Measurements from ENCODE around the gene COLGALT1. TPM values are rescaled to one million over a fixed set of nuclear protein-coding genes. Genes with fewer than 3 reads are reported as not detected.
A peak's percentile ranks its signal among the peaks of the same experiment; 100 is the strongest.
"Not testable (repeated sequence)": the region's sequence is repeated elsewhere in the genome, so short reads cannot be mapped to it uniquely, and the experiment has no call there.

Gene COLGALT1
- total RNA-seq, 1 experiment from 2014 or later: 103 TPM

- no peaks in the 10 kb centered on the region for H3K27me3 Mint-ChIP-seq (ENCODE audit: insufficient read depth, unreplicated experiment)
- peaks cover 39% of the 10 kb centered on the region for H3K36me3 Mint-ChIP-seq (ENCODE audit: insufficient read depth, unreplicated experiment)
- CTCF ChIA-PET: interaction anchor here (0.6 to 1.0 kb wide), 9 partner anchors 11 to 343 kb away, joined by 3 to 7 read pairs (median 4); no protein-coding TSS in a partner anchor
- peak; percentile 79 for DNase-seq (ENCODE audit: unreplicated experiment)
- H3K4me1 Mint-ChIP-seq (ENCODE audit: insufficient read depth, unreplicated experiment): peaks cover 22% of the 10 kb centered on the region
- intact Hi-C loops (cut with micrococcal nuclease): loop anchor here (2.0 kb wide), 1 partner anchor 41 kb away; no protein-coding TSS in a partner anchor
- TSS peak; percentile 10 for BruUV-seq (replicated peaks)
- POLR2A ChIA-PET: interaction anchor here (0.7 to 4.7 kb wide), 26 partner anchors 8 to 421 kb away, joined by 3 to 25 read pairs (median 4); partner anchors contain the start of genes BABAM1, CCDC124, MAP1S and MVB12A
- TF ChIP-seq CTCF (IDR thresholded peaks at IDR 0.05; ENCODE audit: unreplicated experiment): no peak
- H3K4me3 Mint-ChIP-seq (ENCODE audit: unreplicated experiment): peak overlapping the region; percentile 98
- H3K27ac Mint-ChIP-seq (ENCODE audit: low read depth, unreplicated experiment): peak overlapping the region; percentile 99
- no peaks in the 10 kb centered on the region for H3K9me3 Mint-ChIP-seq (ENCODE audit: unreplicated experiment)
These were observed 43.5 kb upstream of the COLGALT1 start for GRCh38 chr19:17511724-17512573.

- BruUV-seq (replicated peaks): no TSS peak
- ChIA-PET POLR2A (interaction anchor here (0.7 to 4.7 kb wide), 4 partner anchors 12 to 203 kb away, joined by 3 to 25 read pairs (median 11); partner anchors contain the start of gene DDA1), CTCF (interaction anchor here (0.6 to 0.8 kb wide), 2 partner anchors 44 to 787 kb away, joined by 3 to 6 read pairs; no protein-coding TSS in a partner anchor)
- Mint-ChIP-seq H3K27ac (ENCODE audit: low read depth, unreplicated experiment) (peak overlapping the region; percentile 39), H3K27me3 (ENCODE audit: insufficient read depth, unreplicated experiment) (no peaks in the 10 kb centered on the region), H3K36me3 (ENCODE audit: insufficient read depth, unreplicated experiment) (peaks cover 45% of the 10 kb centered on the region), H3K4me3 (ENCODE audit: unreplicated experiment) (peak overlapping the region; percentile 98), H3K9me3 (ENCODE audit: unreplicated experiment) (no peaks in the 10 kb centered on the region), H3K4me1 (ENCODE audit: insufficient read depth, unreplicated experiment) (peaks cover 21% of the 10 kb centered on the region)
- intact Hi-C loops (cut with micrococcal nuclease): no loop called here
- TF ChIP-seq CTCF (IDR thresholded peaks at IDR 0.05; ENCODE audit: unreplicated experiment): no peak
- no peak for DNase-seq (ENCODE audit: unreplicated experiment)
These were observed 42.9 kb upstream of the COLGALT1 start for GRCh38 chr19:17512574-17512939.

GRCh38 chr19:17515408-17516149, 39.9 kb upstream of the COLGALT1 start:
- intact Hi-C loops (cut with micrococcal nuclease): no loop called here
- no peaks in the 10 kb centered on the region for H3K27me3 Mint-ChIP-seq (ENCODE audit: insufficient read depth, unreplicated experiment)
- CTCF ChIA-PET: no interaction called here
- POLR2A ChIA-PET: interaction anchor here (1.1 kb wide), 1 partner anchor 14 kb away, joined by 3 read pairs; no protein-coding TSS in a partner anchor
- no peak for DNase-seq (ENCODE audit: unreplicated experiment)
- no peak for TF ChIP-seq CTCF (IDR thresholded peaks at IDR 0.05; ENCODE audit: unreplicated experiment)
- H3K4me3 Mint-ChIP-seq (ENCODE audit: unreplicated experiment): no peak overlapping the region
- no peak overlapping the region for H3K27ac Mint-ChIP-seq (ENCODE audit: low read depth, unreplicated experiment)
- H3K9me3 Mint-ChIP-seq (ENCODE audit: unreplicated experiment): no peaks in the 10 kb centered on the region
- H3K4me1 Mint-ChIP-seq (ENCODE audit: insufficient read depth, unreplicated experiment): peaks cover 15% of the 10 kb centered on the region
- no TSS peak for BruUV-seq (replicated peaks)
- peaks cover 47% of the 10 kb centered on the region for H3K36me3 Mint-ChIP-seq (ENCODE audit: insufficient read depth, unreplicated experiment)

- CTCF ChIA-PET: interaction anchor here (0.6 to 1.1 kb wide), 3 partner anchors 56 to 366 kb away, joined by 3 to 6 read pairs (median 4); no protein-coding TSS in a partner anchor
- intact Hi-C loops (cut with micrococcal nuclease): no loop called here
These were observed 37.6 kb upstream of the COLGALT1 start for GRCh38 chr19:17517898-17518297.

GRCh38 chr19:17518654-17519053, 36.8 kb upstream of the COLGALT1 start:
- POLR2A ChIA-PET: interaction anchor here (0.7 kb wide), 1 partner anchor 670 kb away, joined by 3 read pairs; no protein-coding TSS in a partner anchor
- not testable (repeated sequence) for H3K4me3 Mint-ChIP-seq (ENCODE audit: unreplicated experiment)

More at GRCh38 chr19:17517898-17518297, 37.6 kb upstream of the COLGALT1 start:
- no peak for DNase-seq (ENCODE audit: unreplicated experiment)
- Mint-ChIP-seq H3K27me3 (ENCODE audit: insufficient read depth, unreplicated experiment) (no peaks in the 10 kb centered on the region), H3K36me3 (ENCODE audit: insufficient read depth, unreplicated experiment) (peaks cover 43% of the 10 kb centered on the region), H3K27ac (ENCODE audit: low read depth, unreplicated experiment) (no peak overlapping the region), H3K4me3 (ENCODE audit: unreplicated experiment) (no peak overlapping the region), H3K4me1 (ENCODE audit: insufficient read depth, unreplicated experiment) (peaks cover 9% of the 10 kb centered on the region), H3K9me3 (ENCODE audit: unreplicated experiment) (no peaks in the 10 kb centered on the region)
- TF ChIP-seq CTCF (IDR thresholded peaks at IDR 0.05; ENCODE audit: unreplicated experiment): no peak
- POLR2A ChIA-PET: interaction anchor here (0.7 kb wide), 1 partner anchor 159 kb away, joined by 4 read pairs; no protein-coding TSS in a partner anchor
- no TSS peak for BruUV-seq (replicated peaks)

More at GRCh38 chr19:17518654-17519053, 36.8 kb upstream of the COLGALT1 start:
- intact Hi-C loops (cut with micrococcal nuclease); H3K4me1 Mint-ChIP-seq (ENCODE audit: insufficient read depth, unreplicated experiment); H3K9me3 Mint-ChIP-seq (ENCODE audit: unreplicated experiment); H3K27me3 Mint-ChIP-seq (ENCODE audit: insufficient read depth, unreplicated experiment); DNase-seq (ENCODE audit: unreplicated experiment); BruUV-seq (replicated peaks); H3K27ac Mint-ChIP-seq (ENCODE audit: low read depth, unreplicated experiment): not testable (repeated sequence)
- peaks cover 46% of the 10 kb centered on the region for H3K36me3 Mint-ChIP-seq (ENCODE audit: insufficient read depth, unreplicated experiment)
- CTCF ChIA-PET: interaction anchor here (0.6 to 1.2 kb wide), 3 partner anchors 55 to 379 kb away, joined by 3 read pairs; no protein-coding TSS in a partner anchor

Measured in MCF 10A (cell line).